ENCODE measurements around the gene STUB1. TPM values are rescaled to one million over a fixed set of nuclear protein-coding genes. Genes with fewer than 3 reads are reported as not detected.

STUB1 gene
- total RNA-seq, 4 donors from 2014 or later: 51.9 to 190 (median 134) TPM

GRCh38 chr16:704552-705380 lies 24.6 kb downstream of the STUB1 start:
- Histone ChIP-seq H3K9me3 (no peaks in the 10 kb centered on the region), H3K36me3 (no peaks in the 10 kb centered on the region), H3K27ac (no peak overlapping the region), H3K27me3 (peaks cover 99% of the 10 kb centered on the region), H3K4me1 (peaks cover 0 to 12% (median 8%) of the 10 kb centered on the region in 4 donors), H3K4me3 (no peak overlapping the region)
- WGBS, 2 donors (ENCODE audit: low coverage in 1 of 2): 17% methylated on average over 35 of the region's 50 CpGs; no CpG with 5 or more reads in 1 of the 2 donors
- TF ChIP-seq POLR2A (IDR thresholded peaks at IDR 0.05) (no peak), POLR2AphosphoS5 (IDR thresholded peaks at IDR 0.05) (no peak), CTCF (IDR thresholded peaks at IDR 0.05) (no peak), EP300 (IDR thresholded peaks at IDR 0.05; ENCODE audit: low read depth) (no peak)
- no peak for DNase-seq
- in situ Hi-C loops (cut with MboI; ENCODE audit: low pct_ligation_motif_present in 1 of 4, low pct_unique_long_range_greater_than_20kb in 1 of 4, low sequenced_read_pairs in 3 of 4) (no loop called here), intact Hi-C loops (cut with DNase I; ENCODE audit: low total_unique reads) (loop anchor here (5.0 kb wide), 1 partner anchor 183 kb away; no protein-coding TSS in a partner anchor)

- in situ Hi-C loops (cut with MboI; ENCODE audit: low pct_ligation_motif_present in 1 of 4, low pct_unique_long_range_greater_than_20kb in 1 of 4, low sequenced_read_pairs in 3 of 4): no loop called here
- peaks cover 99% of the 10 kb centered on the region for H3K27me3 ChIP-seq
- WGBS, 2 donors (ENCODE audit: low coverage in 1 of 2): 1% methylated on average over 45 of the region's 115 CpGs; no CpG with 5 or more reads in 1 of the 2 donors
- H3K9me3 ChIP-seq: no peaks in the 10 kb centered on the region
- TF ChIP-seq EP300 (IDR thresholded peaks at IDR 0.05; ENCODE audit: low read depth) (no peak), POLR2AphosphoS5 (IDR thresholded peaks at IDR 0.05) (no peak), POLR2A (IDR thresholded peaks at IDR 0.05) (no peak), CTCF (IDR thresholded peaks at IDR 0.05) (no peak)
- peaks cover 0 to 10% (median 7%) of the 10 kb centered on the region in 4 donors for H3K4me1 ChIP-seq
- H3K4me3 ChIP-seq: no peak within 1 kb of the TSS
- H3K36me3 ChIP-seq: no peaks in the 10 kb centered on the region
- no peak for DNase-seq
- intact Hi-C loops (cut with DNase I; ENCODE audit: low total_unique reads): loop anchor here (5.0 kb wide), 1 partner anchor 182 kb away; no protein-coding TSS in a partner anchor
- H3K27ac ChIP-seq: no peak within 1 kb of the TSS
Observed at GRCh38 chr16:705431-706188, 25.4 kb downstream of the STUB1 start, which contains the start of gene FBXL16. FBXL16 (minus strand) TSS chr16:705801; CDS start chr16:697405, 8,396 bp downstream.

GRCh38 chr16:706189-707061 lies 26.2 kb downstream of the STUB1 start:
- in situ Hi-C loops (cut with MboI; ENCODE audit: low pct_ligation_motif_present in 1 of 4, low pct_unique_long_range_greater_than_20kb in 1 of 4, low sequenced_read_pairs in 3 of 4): no loop called here
- 6% methylated on average over 41 of the region's 49 CpGs; no CpG with 5 or more reads in 1 of the 2 donors for WGBS, 2 donors (ENCODE audit: low coverage in 1 of 2)
- no peak overlapping the region for H3K27ac ChIP-seq
- H3K4me3 ChIP-seq: no peak overlapping the region
- peaks cover 0 to 6% (median 5%) of the 10 kb centered on the region in 4 donors for H3K4me1 ChIP-seq
- H3K9me3 ChIP-seq: no peaks in the 10 kb centered on the region
- no peaks in the 10 kb centered on the region for H3K36me3 ChIP-seq
- no peak for TF ChIP-seq POLR2AphosphoS5 (IDR thresholded peaks at IDR 0.05)
- TF ChIP-seq CTCF (IDR thresholded peaks at IDR 0.05): no peak
- no peak for TF ChIP-seq EP300 (IDR thresholded peaks at IDR 0.05; ENCODE audit: low read depth)
- TF ChIP-seq POLR2A (IDR thresholded peaks at IDR 0.05): no peak
- peaks cover 99% of the 10 kb centered on the region for H3K27me3 ChIP-seq
- intact Hi-C loops (cut with DNase I; ENCODE audit: low total_unique reads): loop anchor here (5.0 kb wide), 1 partner anchor 181 kb away; no protein-coding TSS in a partner anchor
- DNase-seq: no peak

All from transverse colon (tissue), 4 donors.